Activated T-cell treated with anti-CD3 and anti-CD28 coated beads, Interleukin-2, amount 50 U/mL, for 4 hours (primary cell): ENCODE measurements around the gene CDYL. TPM values are rescaled to one million over a fixed set of nuclear protein-coding genes. Genes with fewer than 3 reads are reported as not detected.

Experiments
- ATAC-seq, 2 donors: fragments of 200-7000 bp; cut with Tn5 transposase; one replicate each; pipeline ENCODE4 v1.10.0; 2021
- DNase-seq: peaks from one replicate; pipeline ENCODE4 v3.0.0-alpha.2; 2020
- H3K27me3 Mint-ChIP-seq: one replicate; pipeline ENCODE4 v1.8.0; 2021; ENCODE audit warnings: low read depth, mixed read lengths
- H3K36me3 Mint-ChIP-seq: one replicate; pipeline ENCODE4 v1.8.0; 2022; ENCODE audit warnings: mixed read lengths; ENCODE audit not compliant: insufficient read depth
- H3K4me1 Mint-ChIP-seq: one replicate; pipeline ENCODE4 v1.8.0; 2021; ENCODE audit warnings: low read depth, mixed read lengths
- H3K4me3 Mint-ChIP-seq: one replicate; pipeline ENCODE4 v1.8.0; 2021; ENCODE audit warnings: mild to moderate bottlenecking, moderate library complexity, mixed read lengths
- H3K9me3 Mint-ChIP-seq: one replicate; pipeline ENCODE4 v1.8.0; 2021; ENCODE audit warnings: mixed read lengths
- total RNA-seq, 3 donors: library from RNA; stranded (reverse); gene quantifications; one replicate each; pipeline ENCODE4 v1.2.1, GENCODE V29; 2021

CDYL gene, protein sequence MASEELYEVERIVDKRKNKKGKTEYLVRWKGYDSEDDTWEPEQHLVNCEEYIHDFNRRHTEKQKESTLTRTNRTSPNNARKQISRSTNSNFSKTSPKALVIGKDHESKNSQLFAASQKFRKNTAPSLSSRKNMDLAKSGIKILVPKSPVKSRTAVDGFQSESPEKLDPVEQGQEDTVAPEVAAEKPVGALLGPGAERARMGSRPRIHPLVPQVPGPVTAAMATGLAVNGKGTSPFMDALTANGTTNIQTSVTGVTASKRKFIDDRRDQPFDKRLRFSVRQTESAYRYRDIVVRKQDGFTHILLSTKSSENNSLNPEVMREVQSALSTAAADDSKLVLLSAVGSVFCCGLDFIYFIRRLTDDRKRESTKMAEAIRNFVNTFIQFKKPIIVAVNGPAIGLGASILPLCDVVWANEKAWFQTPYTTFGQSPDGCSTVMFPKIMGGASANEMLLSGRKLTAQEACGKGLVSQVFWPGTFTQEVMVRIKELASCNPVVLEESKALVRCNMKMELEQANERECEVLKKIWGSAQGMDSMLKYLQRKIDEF
- total RNA-seq = 10 to 100 TPM; 19.1 to 22.3 (median 21.4) TPM

DNA sequence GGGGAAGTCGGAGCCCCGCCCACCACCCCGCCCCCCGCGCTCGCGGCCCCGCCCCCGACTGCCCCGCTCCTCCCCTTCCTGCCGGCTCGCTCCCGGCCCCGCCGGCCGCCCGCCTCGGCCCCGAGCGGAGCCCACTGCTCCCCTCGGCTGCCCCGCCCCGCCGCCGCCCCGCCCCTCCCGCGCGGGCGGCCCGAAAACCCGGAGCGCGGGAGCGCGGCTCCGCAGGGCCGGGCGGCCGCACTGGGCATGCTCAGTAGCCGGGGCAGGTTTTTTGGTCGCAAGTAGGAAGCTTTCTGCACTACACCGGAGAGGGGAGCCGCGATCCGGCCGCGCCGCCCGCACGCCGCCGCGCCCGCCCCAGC is at the start of gene CDYL:
CDYL (plus strand) TSS at position 274 of the 362 bp plus-strand sequence. CDS start 380 bp downstream, outside the sequence.
- Mint-ChIP-seq H3K9me3 (peaks cover 9% of the 10 kb centered on the region), H3K36me3 (peaks cover 2% of the 10 kb centered on the region), H3K4me1 (peaks cover 55% of the 10 kb centered on the region), H3K27me3 (no peaks in the 10 kb centered on the region), H3K4me3 (peak within 1 kb of the TSS; percentile 85)
- DNase-seq (peak; percentile 87), ATAC-seq (peak; percentile 78 to 82)

DNA sequence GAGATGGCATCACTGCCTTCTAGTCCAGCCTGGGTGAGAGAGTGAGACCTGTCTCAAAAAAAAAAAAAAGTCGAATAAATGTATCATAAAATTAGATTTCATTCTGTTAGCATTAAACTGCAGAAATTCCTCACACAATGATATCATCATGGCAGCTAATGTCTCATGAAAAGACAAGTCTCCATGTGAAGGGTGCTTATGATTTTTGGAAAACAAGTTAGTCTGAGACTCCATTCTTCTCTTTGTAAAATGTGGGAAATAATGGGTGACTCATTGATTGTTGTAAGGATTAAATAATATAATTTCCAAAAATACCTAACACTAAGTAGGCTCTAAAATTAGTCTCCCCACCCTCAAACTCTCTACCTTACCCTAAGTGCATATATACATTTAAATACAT is 49.6 kb upstream of the CDYL start:
- no peak for ATAC-seq
- no peak for DNase-seq
- H3K4me1 Mint-ChIP-seq = peaks cover 4% of the 10 kb centered on the region
- H3K9me3 Mint-ChIP-seq = no peaks in the 10 kb centered on the region
- H3K4me3 Mint-ChIP-seq = no peak overlapping the region
- H3K36me3 Mint-ChIP-seq = no peaks in the 10 kb centered on the region
- H3K27me3 Mint-ChIP-seq = peaks cover 15% of the 10 kb centered on the region

GRCh38 chr6:4727217-4727616 is 49.0 kb upstream of the CDYL start:
- DNase-seq = no peak
- no peak for ATAC-seq
- Mint-ChIP-seq H3K36me3 (no peaks in the 10 kb centered on the region), H3K9me3 (no peaks in the 10 kb centered on the region), H3K27me3 (peaks cover 15% of the 10 kb centered on the region), H3K4me3 (no peak overlapping the region), H3K4me1 (peaks cover 4% of the 10 kb centered on the region)

GRCh38 chr6:4727671-4728435 is 48.4 kb upstream of the CDYL start:
- peaks cover 4% of the 10 kb centered on the region for H3K4me1 Mint-ChIP-seq
- DNase-seq (no peak), ATAC-seq (peak; percentile 71 to 77)
- peaks cover 15% of the 10 kb centered on the region for H3K27me3 Mint-ChIP-seq
- H3K36me3 Mint-ChIP-seq = no peaks in the 10 kb centered on the region
- H3K9me3 Mint-ChIP-seq = no peaks in the 10 kb centered on the region
- H3K4me3 Mint-ChIP-seq = no peak overlapping the region

- no peak for DNase-seq
- Mint-ChIP-seq H3K9me3 (no peaks in the 10 kb centered on the region), H3K4me1 (peaks cover 4% of the 10 kb centered on the region), H3K36me3 (no peaks in the 10 kb centered on the region), H3K4me3 (no peak overlapping the region), H3K27me3 (peaks cover 12% of the 10 kb centered on the region)
- no peak for ATAC-seq
These were observed 47.8 kb upstream of the CDYL start for GRCh38 chr6:4728436-4728769.

- Mint-ChIP-seq H3K36me3 (no peaks in the 10 kb centered on the region), H3K4me1 (peaks cover 4% of the 10 kb centered on the region), H3K9me3 (no peaks in the 10 kb centered on the region), H3K27me3 (peaks cover 10% of the 10 kb centered on the region), H3K4me3 (no peak overlapping the region)
- DNase-seq = no peak
- no peak for ATAC-seq
These were observed 47.3 kb upstream of the CDYL start for GRCh38 chr6:4728926-4729325.

GRCh38 chr6:4731996-4732395 is 44.2 kb upstream of the CDYL start:
- no peak for ATAC-seq
- Mint-ChIP-seq H3K36me3 (no peaks in the 10 kb centered on the region), H3K4me3 (no peak overlapping the region), H3K4me1 (peaks cover 4% of the 10 kb centered on the region), H3K27me3 (peaks cover 13% of the 10 kb centered on the region), H3K9me3 (no peaks in the 10 kb centered on the region)
- no peak for DNase-seq

DNA sequence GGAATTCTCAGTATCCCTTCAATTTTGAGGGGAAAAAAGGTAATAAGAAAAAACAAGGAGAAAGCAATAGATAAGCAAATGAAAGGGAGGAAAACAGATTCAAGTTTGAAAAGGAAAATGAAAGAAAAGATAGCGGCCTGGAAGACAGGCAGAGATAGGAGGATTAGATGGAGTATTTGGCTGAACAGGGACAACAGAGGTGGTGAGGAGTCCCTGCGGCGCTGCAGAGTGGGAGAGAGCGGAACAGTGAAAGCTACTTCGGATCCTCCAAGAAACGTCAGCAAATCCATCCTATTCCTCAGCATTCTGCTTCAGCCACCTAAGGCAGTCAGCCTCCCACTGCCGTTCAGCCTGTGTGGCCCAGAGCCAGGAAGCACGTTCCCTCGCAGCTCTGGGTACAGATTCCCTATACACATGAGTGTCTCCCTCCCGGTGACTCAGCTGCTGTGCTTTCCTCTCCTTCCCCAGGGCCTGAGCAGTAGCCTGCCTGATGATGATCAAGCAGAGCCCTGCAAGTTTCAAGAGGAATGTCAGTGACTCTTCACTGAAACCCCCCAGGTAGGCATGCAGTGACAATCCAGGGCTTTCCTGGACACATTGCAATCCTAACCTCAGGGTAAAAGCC is 43.4 kb upstream of the CDYL start:
- ATAC-seq (no peak), DNase-seq (no peak)
- no peak overlapping the region for H3K4me3 Mint-ChIP-seq
- H3K27me3 Mint-ChIP-seq = peaks cover 13% of the 10 kb centered on the region
- H3K4me1 Mint-ChIP-seq = peaks cover under 1% of the 10 kb centered on the region
- no peaks in the 10 kb centered on the region for H3K36me3 Mint-ChIP-seq
- no peaks in the 10 kb centered on the region for H3K9me3 Mint-ChIP-seq

DNA sequence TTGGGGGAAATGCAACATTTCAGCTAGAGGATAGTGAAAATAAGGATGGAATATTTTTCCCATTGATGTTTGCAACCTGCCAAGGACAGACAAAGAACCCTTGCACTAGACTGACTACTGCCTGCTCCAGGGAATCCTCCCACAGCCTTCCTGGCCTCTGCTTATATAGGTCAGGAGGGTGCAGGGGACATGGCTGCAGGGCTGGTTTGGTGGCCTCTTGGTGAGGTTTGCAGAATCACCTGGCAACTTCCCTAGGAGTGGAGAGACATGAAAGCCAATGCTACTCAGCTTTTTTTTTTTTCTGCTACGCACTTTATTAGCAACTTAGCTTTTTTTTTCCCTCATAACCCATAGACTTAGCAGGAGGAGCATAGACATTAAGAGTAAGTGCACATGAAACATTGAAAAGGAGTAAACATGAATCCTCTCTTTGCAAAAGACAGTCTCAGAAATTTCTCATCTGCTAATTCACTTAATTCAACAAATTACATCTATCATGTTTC is 39.8 kb upstream of the CDYL start:
- Mint-ChIP-seq H3K4me3 (no peak overlapping the region), H3K9me3 (no peaks in the 10 kb centered on the region), H3K36me3 (no peaks in the 10 kb centered on the region), H3K27me3 (peaks cover 7% of the 10 kb centered on the region), H3K4me1 (no peaks in the 10 kb centered on the region)
- ATAC-seq (no peak), DNase-seq (no peak)

DNA sequence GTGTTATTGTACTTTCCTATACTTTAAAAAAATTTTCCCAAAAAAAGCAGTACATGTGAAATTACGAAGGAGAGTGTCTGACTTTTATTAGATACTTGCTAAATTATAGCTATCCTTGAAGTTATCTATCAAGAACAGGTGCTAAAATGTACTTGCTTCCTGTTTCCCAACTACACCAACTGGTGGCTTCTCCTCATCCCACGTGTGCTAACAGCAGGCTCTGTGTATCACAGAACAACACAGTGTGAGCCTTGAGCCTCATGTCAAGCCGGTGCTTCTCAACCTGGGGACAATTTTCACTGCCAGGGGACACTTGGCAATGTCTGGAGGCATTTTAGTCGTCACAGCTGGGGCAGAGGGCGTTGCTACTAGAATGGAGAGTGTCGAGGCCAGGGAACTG is 36.2 kb upstream of the CDYL start:
- DNase-seq (no peak), ATAC-seq (no peak)
- no peaks in the 10 kb centered on the region for H3K9me3 Mint-ChIP-seq
- H3K4me1 Mint-ChIP-seq = no peaks in the 10 kb centered on the region
- no peaks in the 10 kb centered on the region for H3K36me3 Mint-ChIP-seq
- no peak overlapping the region for H3K4me3 Mint-ChIP-seq
- H3K27me3 Mint-ChIP-seq = peaks cover 4% of the 10 kb centered on the region

DNA sequence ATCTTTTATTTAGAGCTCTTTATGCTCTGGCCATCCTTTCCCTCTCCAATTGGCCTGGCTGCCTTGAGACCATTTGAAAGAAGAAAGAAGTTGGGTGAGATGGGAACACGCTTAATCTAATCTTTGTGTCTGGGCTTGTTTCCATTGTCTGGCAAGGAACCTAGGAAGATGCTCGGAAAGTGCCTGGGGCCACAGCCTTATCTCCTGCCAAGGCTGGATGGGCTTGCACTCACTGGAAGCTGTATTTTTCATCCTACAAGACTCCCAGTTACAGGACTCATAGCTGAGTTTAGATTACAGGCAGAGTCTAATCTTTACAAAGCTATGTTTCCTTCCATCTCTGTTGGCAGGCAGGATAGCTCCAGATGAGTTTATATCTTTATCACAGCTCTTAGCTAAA is 33.1 kb upstream of the CDYL start:
- Mint-ChIP-seq H3K9me3 (no peaks in the 10 kb centered on the region), H3K27me3 (peaks cover 4% of the 10 kb centered on the region)
- no peak for ATAC-seq

GRCh38 chr6:4743926-4744325 is 32.3 kb upstream of the CDYL start:
- H3K4me1 Mint-ChIP-seq = no peaks in the 10 kb centered on the region

More for the DNA sequence above, 33.1 kb upstream of the CDYL start:
- DNase-seq = no peak
- Mint-ChIP-seq H3K36me3 (no peaks in the 10 kb centered on the region), H3K4me1 (no peaks in the 10 kb centered on the region), H3K4me3 (no peak overlapping the region)

GRCh38 chr6:4747588-4747987 is 28.6 kb upstream of the CDYL start:
- no peaks in the 10 kb centered on the region for H3K36me3 Mint-ChIP-seq
- no peaks in the 10 kb centered on the region for H3K9me3 Mint-ChIP-seq
- H3K27me3 Mint-ChIP-seq = peaks cover 3% of the 10 kb centered on the region
- no peak overlapping the region for H3K4me3 Mint-ChIP-seq
- no peak for DNase-seq
- no peak for ATAC-seq
- H3K4me1 Mint-ChIP-seq = no peaks in the 10 kb centered on the region

More at GRCh38 chr6:4743926-4744325, 32.3 kb upstream of the CDYL start:
- Mint-ChIP-seq H3K9me3 (no peaks in the 10 kb centered on the region), H3K36me3 (no peaks in the 10 kb centered on the region), H3K27me3 (peaks cover 3% of the 10 kb centered on the region), H3K4me3 (no peak overlapping the region)
- DNase-seq = no peak
- no peak for ATAC-seq

GRCh38 chr6:4751823-4752464 is 24.3 kb upstream of the CDYL start:
- Mint-ChIP-seq H3K27me3 (peaks cover 12% of the 10 kb centered on the region), H3K9me3 (no peaks in the 10 kb centered on the region), H3K4me3 (no peak overlapping the region), H3K36me3 (no peaks in the 10 kb centered on the region), H3K4me1 (no peaks in the 10 kb centered on the region)
- ATAC-seq = no peak
- no peak for DNase-seq
